ENCODE measurements around the gene GPC1.

DNA sequence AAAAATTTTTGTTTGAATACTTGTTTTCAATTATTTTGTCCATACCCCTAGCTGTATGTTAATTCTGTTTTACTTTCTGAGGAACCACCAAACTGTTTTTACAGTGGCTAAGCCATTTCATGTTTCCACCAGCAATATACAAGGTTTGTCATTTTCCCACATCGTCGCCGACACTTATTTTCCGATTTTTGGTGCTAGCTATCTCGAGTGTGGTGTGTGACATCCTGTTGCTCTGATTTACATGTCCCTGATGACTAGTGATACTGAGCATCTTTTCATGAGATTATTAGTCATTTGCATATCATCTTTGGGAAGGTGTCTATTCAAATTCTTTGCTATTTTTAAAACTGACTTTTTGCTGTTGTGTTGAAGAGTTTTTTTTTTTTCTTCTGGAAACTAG, 7.2 kb upstream of the GPC1 start:
- TF ChIP-seq CTCF (IDR thresholded peaks at IDR 0.05) (no peak), EZH2 (IDR thresholded peaks at IDR 0.05; ENCODE audit: borderline replicate concordance, insufficient read depth, low read depth, low read length, poor library complexity, severe bottlenecking) (no peak)
